GM12878 (cell line): Measurements from ENCODE around the gene SLC25A40. TPM values are rescaled to one million over a fixed set of nuclear protein-coding genes. Genes with fewer than 3 reads are reported as not detected.

Experiments used
- ATAC-seq: fragments of 200-7000 bp; cut with Tn5 transposase; 3 replicates; pipeline ENCODE4 v1.9.1; 2020; ENCODE audit warnings: mild to moderate bottlenecking, moderate library complexity
- BruUV-seq: library from RNA; stranded (reverse); fragments of 400-500 nt; replicated peaks from 2 replicates; lab custom pipeline; 2021; lab: Mats Ljungman, UMichigan
- CTCF ChIA-PET: fragments of 300-600 bp; sonication (Branson Sonifier 250); formaldehyde crosslinking; extraction: SDS; loops from one replicate; lab custom pipeline; 2021; ENCODE audit warnings: inconsistent platforms; lab: Yijun Ruan, JAX
- POLR2A ChIA-PET: fragments of 350-600 bp; formaldehyde crosslinking; extraction: SDS; loops from one replicate; lab custom pipeline; 2021; ENCODE audit warnings: inconsistent platforms; lab: Charles Lee
- RAD21 ChIA-PET: fragments of 300-600 bp; sonication (Branson Sonifier 250); formaldehyde crosslinking; loops from one replicate; lab custom pipeline; 2023; ENCODE audit warnings: antibody characterized with exemption; ENCODE audit not compliant: unreplicated experiment; lab: Charles Lee
- SMC1A ChIA-PET: fragments of 300-600 bp; sonication (Branson Sonifier 250); formaldehyde crosslinking; loops from one replicate; lab custom pipeline; 2023; ENCODE audit not compliant: unreplicated experiment, uncharacterized antibody; lab: Charles Lee
- DNase-seq: peaks from one replicate; pipeline ENCODE4 v3.0.0-alpha.2; 2011; ENCODE audit warnings: low read depth, low spot score
- FAIRE-seq: peaks from 3 replicates; lab custom pipeline; 2011; peaks lifted over from hg19 to GRCh38; lab: Jason Lieb, UNC
- H2AFZ ChIP-seq: 2 replicates; pipeline ENCODE4 v1.6.0; 2011; ENCODE audit warnings: low read depth, low read length, control low read depth; ENCODE audit not compliant: control insufficient read depth
- H3K27ac ChIP-seq: 2 replicates; pipeline ENCODE4 v1.5.1; 2011; ENCODE audit warnings: control low read depth; ENCODE audit not compliant: control insufficient read depth, insufficient read depth
- H3K27me3 ChIP-seq, 2 experiments: replicated peaks in 1 of 2; 2 replicates each; pipeline versions ENCODE4 v1.6.0 to v1.6.1; 2011; ENCODE audit warnings: low read length in 1 of 2; ENCODE audit not compliant: control insufficient read depth in 2 of 2, insufficient read depth in 2 of 2
- H3K36me3 ChIP-seq, 2 experiments: 2 replicates each; pipeline ENCODE4 v1.5.1; 2011; ENCODE audit warnings: low read length in 1 of 2; ENCODE audit not compliant: control insufficient read depth in 2 of 2, insufficient read depth in 2 of 2
- H3K4me1 ChIP-seq: 2 replicates; pipeline ENCODE4 v1.6.1; 2011; ENCODE audit warnings: mild to moderate bottlenecking, low read length, moderate library complexity, mixed read lengths; ENCODE audit not compliant: control insufficient read depth, insufficient read depth
- H3K4me2 ChIP-seq: 2 replicates; pipeline ENCODE4 v1.6.0; 2011; ENCODE audit warnings: control low read depth; ENCODE audit not compliant: control insufficient read depth, insufficient read depth
- H3K4me3 ChIP-seq: fragments of 200-600 bp; sonication (generic); 2 replicates; pipeline ENCODE4 v1.5.1; 2016
- H3K79me2 ChIP-seq: 2 replicates; pipeline ENCODE4 v1.6.0; 2011; ENCODE audit warnings: low read length; ENCODE audit not compliant: control insufficient read depth, insufficient read depth
- H3K9ac ChIP-seq: 2 replicates; pipeline ENCODE4 v1.8.0; 2011; ENCODE audit warnings: low read length, control low read depth, mixed read lengths; ENCODE audit not compliant: control insufficient read depth, insufficient read depth
- H3K9me3 ChIP-seq: replicated peaks from 3 replicates; pipeline ENCODE4 v1.5.1; 2011; ENCODE audit warnings: mild to moderate bottlenecking, low read length; ENCODE audit not compliant: control insufficient read depth, insufficient read depth
- H4K20me1 ChIP-seq: 2 replicates; pipeline ENCODE4 v1.6.0; 2011; ENCODE audit not compliant: control insufficient read depth, insufficient read depth
- BCL11A ChIP-seq: IDR thresholded peaks from 2 replicates; pipeline ENCODE4 v1.6.1; 2011; ENCODE audit warnings: low read depth, low read length
- CREB1 ChIP-seq: IDR thresholded peaks from 2 replicates; pipeline ENCODE4 v1.6.1; 2012; ENCODE audit warnings: low read depth, mild to moderate bottlenecking, inconsistent platforms
- EP300 ChIP-seq, 2 experiments: fragments of 150-350 bp in 1 of 2; IDR thresholded peaks; 2 replicates each; pipeline ENCODE4 v1.6.1; 2011 to 2012; ENCODE audit warnings: low read depth in 2 of 2, low read length in 2 of 2, borderline replicate concordance in 1 of 2, improper control_type of control experiment in 1 of 2, inconsistent platforms in 1 of 2; ENCODE audit not compliant: control insufficient read depth in 1 of 2
- ETV6 ChIP-seq, 2 experiments: fragments of 450-650 bp in 1 of 2; IDR thresholded peaks in 1 of 2; conservative IDR thresholded peaks in 1 of 2; 2 replicates each; pipeline ENCODE4 v1.6.1; 2014; ENCODE audit warnings: antibody characterized with exemption in 1 of 2, borderline replicate concordance in 1 of 2, low read depth in 1 of 2, mild to moderate bottlenecking in 1 of 2, moderate library complexity in 1 of 2
- HDAC2 ChIP-seq: fragments of 200-600 bp; sonication (generic); IDR thresholded peaks from 2 replicates; pipeline ENCODE4 v1.6.1; 2017
- HDAC6 ChIP-seq: fragments of 200-600 bp; sonication (generic); IDR thresholded peaks from one replicate; pipeline ENCODE4 v1.8.0; 2017; ENCODE audit warnings: antibody characterized with exemption; ENCODE audit not compliant: unreplicated experiment
- MTA2 ChIP-seq: fragments of 450-650 bp; IDR thresholded peaks from 2 replicates; pipeline ENCODE4 v1.6.1; 2016; ENCODE audit warnings: low read depth, mild to moderate bottlenecking, moderate library complexity
- MTA3 ChIP-seq: IDR thresholded peaks from 2 replicates; pipeline ENCODE4 v1.6.1; 2012; ENCODE audit warnings: low read length, inconsistent platforms, borderline replicate concordance
- MYB ChIP-seq: fragments of 150-350 bp; IDR thresholded peaks from 2 replicates; pipeline ENCODE4 v1.6.1; 2014; ENCODE audit warnings: mild to moderate bottlenecking, low read depth, low read length, borderline replicate concordance
- PAX5 ChIP-seq: IDR thresholded peaks from 2 replicates; pipeline ENCODE4 v1.6.1; 2011; ENCODE audit warnings: low read depth, low read length, borderline replicate concordance
- SMAD1 ChIP-seq: fragments of 450-650 bp; IDR thresholded peaks from 2 replicates; pipeline ENCODE4 v1.6.1; 2018; ENCODE audit warnings: mild to moderate bottlenecking, low read depth; ENCODE audit not compliant: partially characterized antibody
- SMC3 ChIP-seq: IDR thresholded peaks from 2 replicates; pipeline ENCODE4 v1.6.1; 2011; ENCODE audit warnings: low read length, improper control_type of control experiment, borderline replicate concordance
- SREBF2 ChIP-seq: IDR thresholded peaks from 2 replicates; pipeline ENCODE4 v1.6.1; 2012; ENCODE audit warnings: mild to moderate bottlenecking, low read length
- SUPT20H ChIP-seq: IDR thresholded peaks from 2 replicates; pipeline ENCODE4 v1.6.1; 2011; ENCODE audit warnings: low read depth, mild to moderate bottlenecking, low read length, moderate library complexity, borderline replicate concordance; ENCODE audit not compliant: control insufficient read depth
- TCF7 ChIP-seq: IDR thresholded peaks from 2 replicates; pipeline ENCODE4 v1.6.1; 2014; ENCODE audit warnings: antibody characterized with exemption, borderline replicate concordance
- YY1 ChIP-seq: IDR thresholded peaks from 2 replicates; pipeline ENCODE4 v1.6.1; 2011; ENCODE audit warnings: low read depth, mild to moderate bottlenecking, low read length
- ZNF274 ChIP-seq: IDR thresholded peaks from one replicate; pipeline ENCODE4 v1.8.0; 2011; ENCODE audit not compliant: insufficient read length, insufficient read depth
- WGBS: methylation state at CpG from one replicate; pipeline ENCODE4 v1.1.6; 2016; ENCODE audit warnings: low lambda C conversion rate; ENCODE audit not compliant: insufficient replicate concordance, insufficient coverage; ENCODE audit errors: missing lambda C conversion rate; 5-methylcytosine and 5-hydroxymethylcytosine counted together
- in situ Hi-C: fragments of 300-500 bp; cut with MboI; formaldehyde crosslinking; loops from 9 replicates; pipeline ENCODE4 v1.14.3; 2018; ENCODE audit warnings: mixed read lengths
- intact Hi-C: fragments of 100-400 bp; cut with micrococcal nuclease; formaldehyde crosslinking; loops from one replicate; pipeline ENCODE4 v1.14.2; 2022; ENCODE audit not compliant: unreplicated experiment
- polyA plus RNA-seq, 11 experiments: library from polyadenylated mRNA; depleted of rRNA in 4 of 11; unstranded in 6 of 11; stranded (reverse) in 5 of 11; fragments of >200 nt; fragmentation: Nextera tagmentation in 4 of 11; fragmentation: Illumina TruSeq in 1 of 11; extraction: Ambion mirVana in 4 of 11; extraction: Trizol in 1 of 11; gene quantifications; 1 replicate in 1 of 11; 2 replicates in 10 of 11; pipeline versions ENCODE4 v1.2.1 to v1.2.3, GENCODE V29; 2011 to 2016; ENCODE audit warnings: inconsistent platforms in 2 of 11, missing spikeins in 2 of 11, low read depth in 1 of 11
- total RNA-seq, 4 experiments: library from RNA; depleted of rRNA in 3 of 4; stranded (reverse); fragments of >200 nt in 3 of 4; fragmentation: Illumina TruSeq in 1 of 4; extraction: Trizol in 1 of 4; gene quantifications; 2 replicates each; pipeline versions ENCODE4 v1.2.1 to v1.2.3, GENCODE V29; 2013 to 2021

The SLC25A40 gene
- total and polyA plus RNA-seq, 10 of the 15 experiments (the other 5 are each of a cell fraction or from before 2014, with no cell fraction given), result 15.8 to 60.3 (median 22.2) TPM

DNA sequence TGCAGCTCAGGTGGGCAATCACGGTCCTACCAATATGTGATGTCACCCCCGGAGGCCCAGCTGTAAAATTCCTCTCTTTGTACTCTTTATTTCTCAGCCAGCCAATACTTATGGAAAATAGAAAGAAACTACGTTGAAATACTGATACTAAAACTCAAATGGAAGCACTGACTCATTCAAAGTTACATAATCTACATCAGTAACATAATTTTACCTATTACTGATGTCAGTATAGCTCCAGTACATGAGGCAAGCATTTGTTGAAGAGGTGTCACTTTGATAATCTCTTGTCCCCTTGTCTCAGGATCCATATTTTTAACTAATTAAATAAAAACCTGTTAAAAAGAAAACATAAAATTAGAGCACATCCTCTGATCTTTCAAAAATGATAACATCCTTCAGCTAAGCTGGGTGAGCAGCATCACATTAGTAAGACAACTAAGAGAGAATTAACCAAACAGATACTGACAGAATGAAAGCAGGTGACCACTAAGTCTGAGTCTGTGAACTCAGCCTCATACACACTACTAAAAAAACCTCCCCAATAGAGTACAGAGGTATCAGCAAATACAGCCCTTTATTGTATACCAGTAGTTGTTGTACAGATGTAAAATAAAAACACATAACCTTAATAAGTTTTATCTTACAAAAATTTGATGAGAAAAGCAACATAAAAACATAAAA, 17.6 kb downstream of the SLC25A40 start:
- Histone ChIP-seq H3K9ac (no peak overlapping the region), H3K4me3 (no peak overlapping the region), H3K4me1 (no peaks in the 10 kb centered on the region), H3K27me3 (no peaks in the 10 kb centered on the region), H3K4me2 (no peak overlapping the region), H3K9me3 (no peaks in the 10 kb centered on the region; the same call in 1 of the 3 replicates), H2AFZ (no peak overlapping the region), H3K36me3 (peaks cover 2 to 14% of the 10 kb centered on the region in 2 experiments; a peak in 3 of 4 replicates), H4K20me1 (no peaks in the 10 kb centered on the region), H3K27ac (no peak overlapping the region), H3K79me2 (no peaks in the 10 kb centered on the region)
- ChIA-PET CTCF (no interaction called here), POLR2A (no interaction called here), SMC1A (interaction anchor here (1.6 kb wide), 1 partner anchor 81 kb away, joined by 3 read pairs; no protein-coding TSS in a partner anchor), RAD21 (no interaction called here)
- no TSS peak for BruUV-seq
- ATAC-seq (no peak), FAIRE-seq (no peak), DNase-seq (no peak)
- TF ChIP-seq ETV6 (conservative IDR thresholded peaks at IDR 0.05 in 1 of 2, IDR thresholded peaks at IDR 0.05 in 1 of 2; ENCODE audit: borderline replicate concordance in 1 of 2, low read depth in 1 of 2) (no peak), MYB (no peak), MTA2 (no peak), TCF7 (no peak), SUPT20H (no peak), ZNF274 (no peak), SMAD1 (no peak), PAX5 (no peak), MTA3 (no peak), SREBF2 (no peak), SMC3 (no peak), BCL11A (no peak), YY1 (no peak), HDAC6 (no peak), CREB1 (no peak), HDAC2 (no peak), EP300 (IDR thresholded peaks at IDR 0.05; ENCODE audit: borderline replicate concordance in 1 of 2, control insufficient read depth in 1 of 2, low read depth in 2 of 2, low read length in 2 of 2) (no peak)
- in situ Hi-C loops, result no loop called here
- intact Hi-C loops, result no loop called here
- WGBS, result 95% methylated on average over 3 of the region's 3 CpGs
